ENCODE results near the gene VASH1. TPM values are rescaled to one million over a fixed set of nuclear protein-coding genes. Genes with fewer than 3 reads are reported as not detected.

The VASH1 gene
- total and polyA plus RNA-seq, 2 donors (not counting 3 experiments of a cell fraction or from before 2014, with no cell fraction given), result 39.8 to 168 TPM

- Histone ChIP-seq H3K27ac (ENCODE audit: insufficient read depth, low read depth, low read length) (no peak overlapping the region), H2AFZ (ENCODE audit: low read depth, low read length) (no peak overlapping the region), H3K9me1 (replicated peaks; ENCODE audit: control insufficient read depth, extremely low read depth, insufficient read depth, low read length) (no peaks in the 10 kb centered on the region), H3K4me3 (replicated peaks in 1 of 3; ENCODE audit: insufficient read depth in 1 of 3, low read depth in 1 of 3, low read length in 3 of 3) (no peak overlapping the region), H3K9me3 (replicated peaks; ENCODE audit: control insufficient read depth, insufficient read depth, low read length) (no peaks in the 10 kb centered on the region), H3K4me1 (ENCODE audit: control insufficient read depth, extremely low read depth, insufficient read depth, low read length) (no peaks in the 10 kb centered on the region), H3K36me3 (ENCODE audit: control insufficient read depth in 2 of 2, extremely low read depth in 1 of 2, insufficient read depth in 2 of 2, low read length in 2 of 2) (no peaks in the 10 kb centered on the region), H3K4me2 (ENCODE audit: insufficient read depth, low read length) (no peak overlapping the region), H3K27me3 (ENCODE audit: control insufficient read depth in 2 of 2, insufficient read depth in 2 of 2, low read length in 2 of 2) (peaks cover 0 to under 1% of the 10 kb centered on the region in 2 experiments), H4K20me1 (replicated peaks; ENCODE audit: control insufficient read depth, extremely low read depth, insufficient read depth, low read length) (no peaks in the 10 kb centered on the region), H3K79me2 (ENCODE audit: control insufficient read depth, insufficient read depth, low read length) (no peaks in the 10 kb centered on the region), H3K9ac (replicated peaks; ENCODE audit: extremely low read depth, insufficient read depth, low read length) (no peak overlapping the region)
- TF ChIP-seq FOS (IDR thresholded peaks at IDR 0.05; ENCODE audit: borderline replicate concordance, insufficient read depth, low read length), result no peak
- no peak for TF ChIP-seq POLR2A (IDR thresholded peaks at IDR 0.05; ENCODE audit: low read depth, low read length)
- no peak for TF ChIP-seq GATA2 (IDR thresholded peaks at IDR 0.05; ENCODE audit: insufficient read depth, insufficient read length, low read depth, low read length)
- TF ChIP-seq MYC (IDR thresholded peaks at IDR 0.05; ENCODE audit: low read depth, low read length), result no peak
- TF ChIP-seq CTCF (IDR thresholded peaks at IDR 0.05; ENCODE audit: extremely low read depth in 1 of 2, insufficient read depth in 1 of 2, low read depth in 1 of 2, low read length in 2 of 2), result no peak
- no peak for TF ChIP-seq EZH2 (IDR thresholded peaks at IDR 0.05; ENCODE audit: borderline replicate concordance, low read depth, low read length, severe bottlenecking)
- no peak for TF ChIP-seq JUN (IDR thresholded peaks at IDR 0.05; ENCODE audit: borderline replicate concordance, insufficient read depth, insufficient read length, low read depth)
- TF ChIP-seq POLR2AphosphoS5 (IDR thresholded peaks at IDR 0.05; ENCODE audit: insufficient read depth, low read depth, low read length), result no peak
- TF ChIP-seq MAX (IDR thresholded peaks at IDR 0.05; ENCODE audit: insufficient read depth, insufficient read length), result no peak
- ChIA-PET CTCF (interaction anchor here (1.0 kb wide), 2 partner anchors 30 to 44 kb away, joined by 4 to 5 read pairs; no protein-coding TSS in a partner anchor), POLR2A (no interaction called here)
- BruUV-seq (replicated peaks), result no TSS peak
- dilution Hi-C loops (cut with MboI; ENCODE audit: extremely low pct_ligation_motif_present, low sequenced_read_pairs) (no loop called here), intact Hi-C loops (cut with micrococcal nuclease) (no loop called here)
- FAIRE-seq (no peak), DNase-seq (ENCODE audit: low read depth, low spot score) (no peak)
Observed at GRCh38 chr14:76754586-76754985, 6.7 kb upstream of the VASH1 start.
